Loucy (cell line): Measurements from ENCODE around the gene CCDC69.

Source experiments
- CTCF ChIP-seq: fragments of 200-600 bp; sonication (generic); conservative IDR thresholded peaks from 2 replicates; pipeline ENCODE4 v1.5.1; 2014; ENCODE audit warnings: mild to moderate bottlenecking, antibody characterized with exemption, low read length
- EZH2phosphoT487 ChIP-seq: fragments of 200-600 bp; IDR thresholded peaks from 2 replicates; pipeline ENCODE4 v1.6.1; 2018; ENCODE audit warnings: antibody characterized with exemption, mild to moderate bottlenecking, moderate library complexity, borderline replicate concordance

- TF ChIP-seq CTCF (no peak), EZH2phosphoT487 (no peak)
Observed at GRCh38 chr5:151264113-151264512, 40.2 kb upstream of the CCDC69 start.
